HepG2 (cell line): ENCODE results near the gene KRTAP5-6. TPM values are rescaled to one million over a fixed set of nuclear protein-coding genes. Genes with fewer than 3 reads are reported as not detected.

Source experiments
- ATAC-seq: fragments of 200-7000 bp; cut with Tn5 transposase; 3 replicates; pipeline ENCODE4 v1.9.1; 2020; ENCODE audit warnings: mild to moderate bottlenecking, moderate library complexity
- BruUV-seq: library from RNA; stranded (reverse); fragments of 400-500 nt; replicated peaks from 2 replicates; lab custom pipeline; 2021; lab: Mats Ljungman, UMichigan
- CTCF ChIA-PET: fragments of 300-600 bp; formaldehyde crosslinking; extraction: SDS; loops from one replicate; lab custom pipeline; 2021; ENCODE audit warnings: low total read pairs, inconsistent platforms, low intra/inter-chr PET ratio; lab: Yijun Ruan, JAX
- POLR2A ChIA-PET: fragments of 350-600 bp; sonication (Branson Sonifier 250); formaldehyde crosslinking; loops from one replicate; lab custom pipeline; 2020; ENCODE audit warnings: antibody characterized with exemption, inconsistent platforms; lab: Yijun Ruan, JAX
- DNase-seq: peaks from one replicate; pipeline ENCODE4 v3.0.0-alpha.2; 2015; ENCODE audit warnings: low spot score
- FAIRE-seq: peaks from 3 replicates; lab custom pipeline; 2011; peaks lifted over from hg19 to GRCh38; lab: Jason Lieb, UNC
- H2AFZ ChIP-seq: one replicate; pipeline ENCODE4 v1.6.1; 2011; ENCODE audit warnings: low read length, inconsistent platforms
- H3K27ac ChIP-seq: fragments of 300-600 bp; 3 replicates; pipeline ENCODE4 v1.8.0; 2011; ENCODE audit warnings: mixed run types, mild to moderate bottlenecking, mixed read lengths, low read length, inconsistent platforms; ENCODE audit not compliant: insufficient read depth; ENCODE audit errors: extremely low read length
- H3K27me3 ChIP-seq, 2 experiments: fragments of 200-600 bp in 1 of 2; 2 replicates in 1 of 2; 3 replicates in 1 of 2; pipeline versions ENCODE4 v1.6.0 to v1.8.0; 2011; ENCODE audit warnings: low read length in 2 of 2, mild to moderate bottlenecking in 2 of 2, moderate library complexity in 2 of 2, inconsistent platforms in 1 of 2; ENCODE audit not compliant: insufficient read depth in 2 of 2, control insufficient read depth in 1 of 2
- H3K36me3 ChIP-seq, 2 experiments: fragments of 200-600 bp in 1 of 2; replicated peaks in 1 of 2; 2 replicates in 1 of 2; 3 replicates in 1 of 2; pipeline versions ENCODE4 v1.5.1 to v1.8.0; 2011; ENCODE audit warnings: low read length in 2 of 2, inconsistent platforms in 1 of 2; ENCODE audit not compliant: insufficient read depth in 2 of 2, control insufficient read depth in 1 of 2
- H3K4me1 ChIP-seq: 2 replicates; pipeline ENCODE4 v1.5.1; 2012; ENCODE audit warnings: low read length, inconsistent platforms; ENCODE audit not compliant: insufficient read depth
- H3K4me2 ChIP-seq: 2 replicates; pipeline ENCODE4 v1.6.0; 2011; ENCODE audit warnings: low read depth, low read length, inconsistent platforms
- H3K4me3 ChIP-seq, 3 experiments: fragments of 200-600 bp in 1 of 3; sonication (generic), shearing (Covaris generic) in 1 of 3; replicated peaks in 1 of 3; 2 replicates each; pipeline ENCODE4 v1.5.1; 2011 to 2016; ENCODE audit warnings: low read length in 3 of 3, inconsistent platforms in 2 of 3, low read depth in 2 of 3, mild to moderate bottlenecking in 2 of 3, control low read depth in 1 of 3, mixed read lengths in 1 of 3; ENCODE audit not compliant: insufficient read depth in 1 of 3
- H3K79me2 ChIP-seq: one replicate; pipeline ENCODE4 v1.6.1; 2011; ENCODE audit warnings: low read length, inconsistent platforms; ENCODE audit not compliant: insufficient read depth
- H3K9ac ChIP-seq: 2 replicates; pipeline ENCODE4 v1.6.0; 2011; ENCODE audit warnings: mild to moderate bottlenecking, low read depth, low read length, inconsistent platforms; ENCODE audit not compliant: insufficient read depth
- H3K9me3 ChIP-seq: 2 replicates; pipeline ENCODE4 v1.5.1; 2012; ENCODE audit warnings: mild to moderate bottlenecking, low read length
- H4K20me1 ChIP-seq: 2 replicates; pipeline ENCODE4 v1.6.0; 2011; ENCODE audit warnings: inconsistent platforms, mild to moderate bottlenecking, low read length, moderate library complexity; ENCODE audit not compliant: insufficient read depth
- ESRRA ChIP-seq: sonication (generic); formaldehyde crosslinking; IDR thresholded peaks from 2 replicates; pipeline ENCODE4 v1.5.1; 2020; ENCODE audit warnings: mild to moderate bottlenecking, low read depth, missing genetic modification reagents
- MAFG ChIP-seq: sonication (generic); formaldehyde crosslinking; IDR thresholded peaks from 2 replicates; pipeline ENCODE4 v1.5.1; 2020; ENCODE audit warnings: mild to moderate bottlenecking, missing genetic modification reagents
- NFE2L1 ChIP-seq: sonication (generic); formaldehyde crosslinking; IDR thresholded peaks from 2 replicates; pipeline ENCODE4 v1.4.0; 2020; ENCODE audit warnings: missing genetic modification reagents, mild to moderate bottlenecking, borderline replicate concordance
- PITX1 ChIP-seq: sonication (generic); formaldehyde crosslinking; IDR thresholded peaks from 2 replicates; pipeline ENCODE4 v1.5.1; 2020; ENCODE audit warnings: mild to moderate bottlenecking, missing genetic modification reagents
- RARA ChIP-seq: IDR thresholded peaks from 2 replicates; pipeline ENCODE4 v1.6.1; 2016; ENCODE audit warnings: missing genetic modification reagents, missing compliant biosample characterization
- RFX5 ChIP-seq: IDR thresholded peaks from 2 replicates; pipeline ENCODE4 v1.6.1; 2011; ENCODE audit warnings: low read depth, low read length, improper control_type of control experiment
- RXRA ChIP-seq: sonication (generic); formaldehyde crosslinking; IDR thresholded peaks from 2 replicates; pipeline ENCODE4 v1.5.1; 2020; ENCODE audit warnings: missing genetic modification reagents
- RXRB ChIP-seq: IDR thresholded peaks from 2 replicates; pipeline ENCODE4 v1.6.1; 2016; ENCODE audit warnings: borderline replicate concordance, missing genetic modification reagents, missing compliant biosample characterization
- THRA ChIP-seq: sonication (generic); formaldehyde crosslinking; IDR thresholded peaks from 2 replicates; pipeline ENCODE4 v1.4.0; 2020; ENCODE audit warnings: missing genetic modification reagents, borderline replicate concordance
- ZMYM2 ChIP-seq: sonication (generic); formaldehyde crosslinking; IDR thresholded peaks from 2 replicates; pipeline ENCODE4 v1.8.0; 2022; ENCODE audit warnings: mild to moderate bottlenecking, missing genetic modification reagents
- ZNF564 ChIP-seq: sonication (generic); formaldehyde crosslinking; IDR thresholded peaks from 2 replicates; pipeline ENCODE4 v1.8.1; 2023; ENCODE audit warnings: mild to moderate bottlenecking, missing genetic modification reagents
- ZNF687 ChIP-seq: sonication (generic); formaldehyde crosslinking; IDR thresholded peaks from 2 replicates; pipeline ENCODE4 v1.5.1; 2020; ENCODE audit warnings: mild to moderate bottlenecking, missing genetic modification reagents, moderate library complexity
- ZNF788 ChIP-seq: sonication (generic); formaldehyde crosslinking; IDR thresholded peaks from 2 replicates; pipeline ENCODE4 v1.5.0; 2020; ENCODE audit warnings: mild to moderate bottlenecking, missing genetic modification reagents, borderline replicate concordance
- WGBS: methylation state at CpG from one replicate; pipeline ENCODE4 v1.1.6; 2017; ENCODE audit warnings: low lambda C conversion rate; 5-methylcytosine and 5-hydroxymethylcytosine counted together
- in situ Hi-C: cut with HindIII; loops from 2 replicates; pipeline ENCODE4 v1.10.0; 2017; ENCODE audit warnings: low pct_unique_long_range_greater_than_20kb; ENCODE audit not compliant: extremely low pct_ligation_motif_present
- intact Hi-C: fragments of 100-400 bp; cut with micrococcal nuclease; formaldehyde crosslinking; loops from one replicate; pipeline ENCODE4 v1.10.0; 2022; ENCODE audit not compliant: unreplicated experiment
- polyA plus RNA-seq, 8 experiments: library from polyadenylated mRNA; depleted of rRNA in 3 of 8; stranded (reverse) in 7 of 8; unstranded in 1 of 8; fragments of >200 nt; fragmentation: Illumina TruSeq in 4 of 8; extraction: Trizol in 4 of 8; gene quantifications; 2 replicates each; pipeline versions ENCODE4 v1.2.1 to v1.2.3, GENCODE V29; 2011 to 2016; ENCODE audit warnings: low read depth in 4 of 8, missing spikeins in 1 of 8, mixed read lengths in 1 of 8; ENCODE audit not compliant: insufficient read depth in 1 of 8
- total RNA-seq, 5 experiments: library from RNA; depleted of rRNA; stranded (reverse); fragments of >200 nt; fragmentation: Illumina TruSeq; extraction: Trizol; gene quantifications; 2 replicates each; pipeline ENCODE4 v1.2.3, GENCODE V29; 2016; ENCODE audit warnings: low read depth in 1 of 5
- TF ChIP-seq, protein P1 (sequence below): sonication (generic); formaldehyde crosslinking; IDR thresholded peaks from 2 replicates; pipeline ENCODE4 v1.5.1; 2020; ENCODE audit warnings: mild to moderate bottlenecking, moderate library complexity, missing genetic modification reagents

The KRTAP5-6 gene
- total and polyA plus RNA-seq, 2 of the 13 experiments (the other 11 are each of a cell fraction or from before 2014, with no cell fraction given) = not detected

GRCh38 chr11:1650918-1651262, 46.1 kb upstream of the KRTAP5-6 start:
- H3K27me3 ChIP-seq = peaks cover 0 to 12% of the 10 kb centered on the region in 2 experiments; a peak in 2 of 5 replicates
- CTCF ChIA-PET = interaction anchor here (2.1 to 4.9 kb wide), 3 partner anchors 43 to 500 kb away, joined by 10 to 27 read pairs (median 21); no protein-coding TSS in a partner anchor
- H3K4me3 ChIP-seq = no peak overlapping the region
- ATAC-seq = no peak
- POLR2A ChIA-PET = interaction anchor here (0.9 to 2.1 kb wide), 4 partner anchors 42 to 497 kb away, joined by 3 to 16 read pairs (median 4); no protein-coding TSS in a partner anchor
- in situ Hi-C loops (no loop called here), intact Hi-C loops (loop anchor here (5.0 kb wide), 1 partner anchor 501 kb away; no protein-coding TSS in a partner anchor)
- H3K27ac ChIP-seq = no peak overlapping the region
- no peaks in the 10 kb centered on the region for H3K36me3 ChIP-seq
- peaks cover 67% of the 10 kb centered on the region for H3K4me1 ChIP-seq
- H3K4me2 ChIP-seq = peak overlapping the region; percentile 35; the same call in 1 of the 2 replicates
- TF ChIP-seq RXRB (no peak), ZNF788 (CRISPR knock-in tag) (0 out of 2 replicates have a peak, but pooled peaks have one; percentile 23), ZNF687 (CRISPR knock-in tag) (peak; percentile 20; the same call in 1 of the 2 replicates), ESRRA (peak; percentile 69), THRA (peak; percentile 11; the same call in 1 of the 2 replicates), RXRA (CRISPR knock-in tag) (peak; percentile 47; the same call in 1 of the 2 replicates), MAFG (CRISPR knock-in tag) (no peak), NFE2L1 (CRISPR knock-in tag) (no peak), ZNF564 (CRISPR knock-in tag) (peak; percentile 98), PITX1 (CRISPR knock-in tag) (0 out of 2 replicates have a peak, but pooled peaks have one; percentile 26), RARA (CRISPR knock-in tag) (peak; percentile 55), RFX5 (0 out of 2 replicates have a peak, but pooled peaks have one; percentile 27), ZMYM2 (CRISPR knock-in tag) (no peak)
- TF ChIP-seq, protein P1, sequence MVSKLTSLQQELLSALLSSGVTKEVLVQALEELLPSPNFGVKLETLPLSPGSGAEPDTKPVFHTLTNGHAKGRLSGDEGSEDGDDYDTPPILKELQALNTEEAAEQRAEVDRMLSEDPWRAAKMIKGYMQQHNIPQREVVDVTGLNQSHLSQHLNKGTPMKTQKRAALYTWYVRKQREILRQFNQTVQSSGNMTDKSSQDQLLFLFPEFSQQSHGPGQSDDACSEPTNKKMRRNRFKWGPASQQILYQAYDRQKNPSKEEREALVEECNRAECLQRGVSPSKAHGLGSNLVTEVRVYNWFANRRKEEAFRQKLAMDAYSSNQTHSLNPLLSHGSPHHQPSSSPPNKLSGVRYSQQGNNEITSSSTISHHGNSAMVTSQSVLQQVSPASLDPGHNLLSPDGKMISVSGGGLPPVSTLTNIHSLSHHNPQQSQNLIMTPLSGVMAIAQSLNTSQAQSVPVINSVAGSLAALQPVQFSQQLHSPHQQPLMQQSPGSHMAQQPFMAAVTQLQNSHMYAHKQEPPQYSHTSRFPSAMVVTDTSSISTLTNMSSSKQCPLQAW (CRISPR knock-in tag) = 0 out of 2 replicates have a peak, but pooled peaks have one; percentile 28
- WGBS = 10% methylated on average over 5 of the region's 5 CpGs
- no peak overlapping the region for H2AFZ ChIP-seq
- no TSS peak for BruUV-seq
- H4K20me1 ChIP-seq = no peaks in the 10 kb centered on the region
- FAIRE-seq = no peak
- no peak for DNase-seq
- no peaks in the 10 kb centered on the region for H3K79me2 ChIP-seq
- H3K9ac ChIP-seq = no peak overlapping the region
- H3K9me3 ChIP-seq = no peaks in the 10 kb centered on the region
